ENCODE results near the gene ERBB2. TPM values are rescaled to one million over a fixed set of nuclear protein-coding genes. Genes with fewer than 3 reads are reported as not detected.

The ERBB2 gene
- total RNA-seq, 2 experiments from 2014 or later = 2.4 to 4.6 TPM

DNA sequence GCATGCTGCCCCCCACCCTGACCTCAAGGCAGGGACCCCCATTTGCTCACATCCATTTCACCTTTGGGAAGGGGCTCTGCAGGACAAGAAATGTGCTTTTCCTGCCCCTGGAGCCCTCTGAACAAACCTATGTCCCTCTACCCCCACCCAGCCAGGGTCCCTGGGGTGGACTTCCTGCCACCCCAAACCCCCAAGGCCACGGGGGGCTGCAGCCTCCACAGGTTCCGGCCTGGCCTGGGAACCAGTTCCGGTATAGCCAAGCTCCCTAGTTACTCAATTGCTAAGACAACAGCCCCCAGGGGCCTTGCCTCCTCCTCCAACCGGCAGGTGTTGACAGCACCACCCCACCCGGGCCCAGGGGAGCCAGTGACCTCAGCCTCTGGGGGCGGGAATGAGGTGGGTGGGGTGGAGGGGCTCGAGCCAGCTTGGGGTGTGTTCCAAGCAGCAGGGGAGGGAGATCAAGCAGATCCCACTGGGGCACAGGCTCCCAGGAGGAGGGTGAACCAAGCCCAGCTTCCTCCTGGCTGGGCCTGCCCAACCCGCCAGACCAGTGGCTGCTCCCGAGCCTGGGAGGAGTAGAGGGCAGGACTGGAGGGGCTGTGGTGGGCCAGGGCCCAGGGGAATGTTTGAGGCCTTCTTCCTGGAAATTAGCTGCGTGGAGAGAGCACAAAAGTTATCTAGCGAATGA is 25.0 kb upstream of the ERBB2 start:
- H3K9me3 Mint-ChIP-seq = no peaks in the 10 kb centered on the region
- H3K4me1 ChIP-seq (ENCODE audit: insufficient read depth, low read length) = peaks cover 56% of the 10 kb centered on the region
- TF ChIP-seq CTCF (IDR thresholded peaks at IDR 0.05) = no peak
- intact Hi-C loops (cut with DNase I, micrococcal nuclease) = loop anchor here in 1 of 2 experiments (5.0 kb wide), 1 partner anchor 57 kb away; the partner anchor contains the start of gene MIEN1
- H3K27me3 Mint-ChIP-seq = peaks cover 10% of the 10 kb centered on the region
- no peaks in the 10 kb centered on the region for H3K36me3 ChIP-seq (ENCODE audit: insufficient read depth, low read length)
- H3K4me3 Mint-ChIP-seq = no peak overlapping the region
- no peak for DNase-seq
- H3K4me3 ChIP-seq (ENCODE audit: low read length) = no peak overlapping the region
- ChIA-PET POLR2A (interaction anchor here (5.3 kb wide), 1 partner anchor 13 kb away, joined by 23 read pairs; the partner anchor contains the start of gene PGAP3), CTCF (interaction anchor here (1.6 kb wide), 1 partner anchor 55 kb away, joined by 3 read pairs; the partner anchor contains the start of gene MIEN1)
- H3K27ac Mint-ChIP-seq = peak overlapping the region; percentile 91
- no peaks in the 10 kb centered on the region for H3K9me3 ChIP-seq (ENCODE audit: control insufficient read depth in 1 of 2, insufficient read depth in 1 of 2, low read length in 2 of 2)
- peaks cover 56% of the 10 kb centered on the region for H3K4me1 Mint-ChIP-seq (ENCODE audit: low read depth)
- ATAC-seq (ENCODE audit: poor library complexity) = no peak
- peaks cover 4% of the 10 kb centered on the region for H3K36me3 Mint-ChIP-seq (ENCODE audit: low read depth)
- H3K27ac ChIP-seq (ENCODE audit: low read depth in 1 of 2, low read length in 2 of 2) = no peak overlapping the region
- H3K27me3 ChIP-seq (ENCODE audit: control insufficient read depth in 1 of 2, insufficient read depth in 2 of 2, low read length in 2 of 2) = peaks cover 5 to 10% of the 10 kb centered on the region in 2 experiments

DNA sequence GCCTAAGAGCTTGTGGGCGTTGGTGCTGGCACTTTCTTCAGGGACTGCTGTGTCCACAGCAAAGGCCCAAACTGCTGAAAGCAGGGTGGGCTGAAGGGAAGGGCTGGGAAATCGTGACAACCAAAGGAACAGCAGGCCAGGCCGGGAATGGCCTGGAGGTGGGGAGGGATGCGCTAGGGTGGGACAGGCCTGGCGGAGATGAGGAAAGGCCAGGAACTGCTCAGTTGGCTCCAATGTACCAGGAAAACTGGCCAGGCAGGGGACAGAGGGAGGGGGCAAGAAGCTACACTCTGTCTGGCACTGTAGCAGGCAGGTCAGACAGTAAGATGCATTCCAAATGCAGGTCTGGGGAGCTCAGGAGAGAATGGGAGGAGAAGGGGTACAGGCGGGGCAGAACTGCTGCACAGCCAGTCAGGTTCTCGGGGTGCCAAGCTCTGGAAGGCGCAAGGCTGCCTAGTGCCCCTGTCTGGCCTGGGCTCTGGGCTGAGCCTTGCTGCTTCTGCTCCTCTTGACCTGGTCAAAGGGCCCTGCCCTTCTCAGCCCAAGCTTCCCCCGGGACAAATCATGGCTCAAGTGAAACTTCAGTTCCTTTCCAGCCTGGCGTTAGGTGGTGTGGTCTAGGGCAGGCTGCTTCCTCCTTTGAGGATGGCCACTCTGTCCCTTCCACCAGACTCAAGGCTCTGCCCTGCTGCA is 24.3 kb upstream of the ERBB2 start:
- no peak for TF ChIP-seq CTCF (IDR thresholded peaks at IDR 0.05)
- Mint-ChIP-seq H3K27me3 (peaks cover 7% of the 10 kb centered on the region), H3K9me3 (no peaks in the 10 kb centered on the region), H3K36me3 (ENCODE audit: low read depth) (peaks cover 11% of the 10 kb centered on the region), H3K4me1 (ENCODE audit: low read depth) (peaks cover 63% of the 10 kb centered on the region), H3K27ac (peak overlapping the region; percentile 91), H3K4me3 (peak overlapping the region; percentile 49)
- CTCF ChIA-PET = interaction anchor here (1.5 to 1.6 kb wide), 2 partner anchors 54 to 55 kb away, joined by 3 to 7 read pairs; partner anchors contain the start of gene MIEN1
- Histone ChIP-seq H3K36me3 (ENCODE audit: insufficient read depth, low read length) (no peaks in the 10 kb centered on the region), H3K4me3 (ENCODE audit: low read length) (no peak overlapping the region), H3K27me3 (ENCODE audit: control insufficient read depth in 1 of 2, insufficient read depth in 2 of 2, low read length in 2 of 2) (peaks cover under 1 to 4% of the 10 kb centered on the region in 2 experiments), H3K9me3 (ENCODE audit: control insufficient read depth in 1 of 2, insufficient read depth in 1 of 2, low read length in 2 of 2) (no peaks in the 10 kb centered on the region), H3K27ac (ENCODE audit: low read depth in 1 of 2, low read length in 2 of 2) (peak overlapping the region; percentile 44 to 52), H3K4me1 (ENCODE audit: insufficient read depth, low read length) (peaks cover 63% of the 10 kb centered on the region)
- ATAC-seq (ENCODE audit: poor library complexity) (no peak), DNase-seq (no peak)
- POLR2A ChIA-PET = interaction anchor here (0.9 to 5.3 kb wide), 2 partner anchors 12 to 54 kb away, joined by 3 to 23 read pairs; partner anchors contain the start of gene PGAP3
- intact Hi-C loops (cut with DNase I, micrococcal nuclease) = loop anchor here in 1 of 2 experiments (5.0 kb wide), 1 partner anchor 57 kb away; the partner anchor contains the start of gene MIEN1

DNA sequence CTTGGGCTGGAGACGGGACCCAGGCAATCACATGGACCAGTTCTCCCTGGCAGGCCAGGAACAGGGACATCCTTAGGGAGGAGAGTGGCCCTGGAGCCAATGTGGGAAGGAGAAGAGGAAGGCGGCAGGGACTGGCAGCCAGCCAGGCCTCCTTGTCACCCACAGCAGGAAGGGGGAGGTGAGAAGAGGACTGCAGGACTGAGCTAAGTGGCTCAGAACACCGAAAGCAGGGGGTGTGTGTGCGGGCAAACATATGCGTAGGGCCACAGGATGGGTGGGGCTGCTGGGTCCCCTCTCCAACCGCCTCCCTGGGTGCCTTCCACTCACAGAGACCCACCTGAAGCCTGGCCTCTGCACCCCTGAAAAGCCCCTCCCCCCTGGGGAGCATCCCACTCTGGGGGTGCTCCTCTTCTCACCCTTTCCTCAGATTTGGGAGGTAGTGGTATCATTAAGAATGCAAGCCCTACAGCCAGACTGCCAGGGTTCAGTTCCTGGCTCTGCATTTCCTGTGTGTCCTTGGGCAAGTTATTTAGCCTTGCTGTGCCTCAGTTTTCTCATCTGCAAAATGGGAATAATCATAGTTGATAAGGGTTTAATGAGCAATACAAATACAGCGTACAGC is 23.6 kb upstream of the ERBB2 start:
- no peak for TF ChIP-seq CTCF (IDR thresholded peaks at IDR 0.05)
- peak overlapping the region; percentile 44 to 52 for H3K27ac ChIP-seq (ENCODE audit: low read depth in 1 of 2, low read length in 2 of 2)
- H3K4me1 Mint-ChIP-seq (ENCODE audit: low read depth) = peaks cover 65% of the 10 kb centered on the region
- peaks cover 69% of the 10 kb centered on the region for H3K4me1 ChIP-seq (ENCODE audit: insufficient read depth, low read length)
- H3K27me3 ChIP-seq (ENCODE audit: control insufficient read depth in 1 of 2, insufficient read depth in 2 of 2, low read length in 2 of 2) = no peaks in the 10 kb centered on the region
- no peaks in the 10 kb centered on the region for H3K9me3 ChIP-seq (ENCODE audit: control insufficient read depth in 1 of 2, insufficient read depth in 1 of 2, low read length in 2 of 2)
- DNase-seq = peak in 12 of 14 experiments; percentile 22 to 90 (median 48)
- H3K36me3 Mint-ChIP-seq (ENCODE audit: low read depth) = peaks cover 17% of the 10 kb centered on the region
- no peaks in the 10 kb centered on the region for H3K36me3 ChIP-seq (ENCODE audit: insufficient read depth, low read length)
- peaks cover 5% of the 10 kb centered on the region for H3K27me3 Mint-ChIP-seq
- intact Hi-C loops (cut with DNase I, micrococcal nuclease) = loop anchor here in 1 of 2 experiments (5.0 kb wide), 1 partner anchor 56 kb away; the partner anchor contains the start of gene MIEN1
- H3K4me3 Mint-ChIP-seq = peak overlapping the region; percentile 49
- CTCF ChIA-PET = interaction anchor here (1.4 to 1.5 kb wide), 2 partner anchors 11 to 55 kb away, joined by 3 to 7 read pairs; partner anchors contain the start of gene PGAP3
- no peaks in the 10 kb centered on the region for H3K9me3 Mint-ChIP-seq
- POLR2A ChIA-PET = interaction anchor here (0.9 to 5.3 kb wide), 2 partner anchors 12 to 53 kb away, joined by 3 to 23 read pairs; partner anchors contain the start of gene PGAP3
- peak overlapping the region; percentile 91 for H3K27ac Mint-ChIP-seq
- H3K4me3 ChIP-seq (ENCODE audit: low read length) = no peak overlapping the region
- peak; percentile 77 for ATAC-seq (ENCODE audit: poor library complexity)

Measured in CD4-positive, alpha-beta T cell (primary cell).